Measurements from ENCODE around the gene ARL2BP.

Gene ARL2BP

GRCh38 chr16:57252148-57252721 is 7.2 kb downstream of the ARL2BP start:
- H3K36me3 ChIP-seq (ENCODE audit: control insufficient read depth in 2 of 2, insufficient read depth in 2 of 2, low read length in 2 of 2), result peaks cover 63 to 65% of the 10 kb centered on the region in 2 donors
- no peaks in the 10 kb centered on the region for H3K9me3 ChIP-seq (ENCODE audit: control insufficient read depth in 2 of 2, low read length in 2 of 2)
- no peaks in the 10 kb centered on the region for H3K4me1 ChIP-seq (ENCODE audit: control insufficient read depth in 2 of 2, insufficient read depth in 2 of 2, low read length in 2 of 2)
- no peaks in the 10 kb centered on the region for H3K27me3 ChIP-seq (ENCODE audit: control insufficient read depth in 2 of 2, insufficient read depth in 2 of 2, low read length in 2 of 2)
- no peak overlapping the region for H3K4me3 ChIP-seq (ENCODE audit: low read length in 2 of 2)
- H3K27ac ChIP-seq (ENCODE audit: low read depth in 2 of 2, low read length in 2 of 2), result no peak overlapping the region
- H3K9ac ChIP-seq (ENCODE audit: low read depth in 1 of 2, low read length in 2 of 2), result no peak overlapping the region

DNA sequence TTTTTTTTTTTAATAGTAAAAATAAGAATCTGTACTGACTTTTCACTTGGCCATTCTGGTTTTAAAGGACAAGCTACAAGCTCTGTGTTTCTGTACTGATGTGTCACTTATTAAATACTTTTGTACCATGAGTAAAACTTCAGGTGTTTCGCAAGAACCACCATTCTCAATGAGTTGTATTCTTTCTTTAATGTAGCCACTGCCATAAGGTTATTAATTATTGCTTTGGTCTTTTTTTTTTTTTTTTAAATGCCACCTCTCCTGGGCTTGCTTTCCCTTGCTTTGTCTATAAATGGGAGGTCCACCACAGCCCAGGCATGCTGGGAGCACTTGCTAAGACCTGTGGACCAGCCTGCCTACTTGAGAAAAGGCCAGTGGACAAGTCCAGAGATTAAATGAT is 8.4 kb downstream of the ARL2BP start:
- H3K4me3 ChIP-seq (ENCODE audit: low read length in 2 of 2), result no peak overlapping the region
- no peak overlapping the region for H3K27ac ChIP-seq (ENCODE audit: low read depth in 2 of 2, low read length in 2 of 2)
- H3K9me3 ChIP-seq (ENCODE audit: control insufficient read depth in 2 of 2, low read length in 2 of 2), result no peaks in the 10 kb centered on the region
- no peak overlapping the region for H3K9ac ChIP-seq (ENCODE audit: low read depth in 1 of 2, low read length in 2 of 2)
- no peaks in the 10 kb centered on the region for H3K4me1 ChIP-seq (ENCODE audit: control insufficient read depth in 2 of 2, insufficient read depth in 2 of 2, low read length in 2 of 2)
- H3K36me3 ChIP-seq (ENCODE audit: control insufficient read depth in 2 of 2, insufficient read depth in 2 of 2, low read length in 2 of 2), result peaks cover 56 to 58% of the 10 kb centered on the region in 2 donors
- no peaks in the 10 kb centered on the region for H3K27me3 ChIP-seq (ENCODE audit: control insufficient read depth in 2 of 2, insufficient read depth in 2 of 2, low read length in 2 of 2)

DNA sequence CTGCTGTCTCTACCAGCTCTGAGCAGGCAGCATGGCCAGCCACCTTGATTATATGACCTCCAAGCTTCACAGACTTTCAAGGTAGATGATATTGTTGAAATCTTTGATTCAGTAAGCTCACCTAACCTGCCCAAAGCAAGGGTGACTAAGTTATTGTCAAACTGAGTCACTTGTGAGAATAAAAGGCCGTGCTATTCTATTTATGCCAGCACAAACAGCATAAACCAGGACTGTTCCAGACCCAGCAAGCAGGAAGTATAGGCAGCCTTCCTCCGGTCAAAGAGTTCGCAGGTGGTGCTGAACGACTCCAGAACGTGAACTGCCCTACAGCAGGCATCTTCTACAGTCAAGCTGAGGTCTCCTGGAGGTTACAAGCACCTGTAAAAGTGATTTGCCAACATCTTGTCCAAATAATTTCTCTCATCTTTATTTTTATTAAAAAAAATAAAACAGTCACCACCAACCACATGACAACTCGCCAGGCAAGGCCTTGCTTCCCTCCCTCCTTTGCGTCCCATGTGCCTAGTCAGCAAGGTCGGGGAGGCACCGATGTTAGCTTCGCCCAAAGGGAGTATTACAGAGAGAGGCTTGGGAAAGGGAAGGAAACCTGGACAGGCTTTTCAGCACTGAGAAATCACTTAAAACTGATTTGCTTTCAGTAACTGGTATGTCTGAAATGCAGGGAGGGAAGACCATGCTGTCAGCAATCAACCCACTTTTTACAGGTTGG is 10.8 kb downstream of the ARL2BP start:
- no peaks in the 10 kb centered on the region for H3K9me3 ChIP-seq (ENCODE audit: control insufficient read depth in 2 of 2, low read length in 2 of 2)
- H3K36me3 ChIP-seq (ENCODE audit: control insufficient read depth in 2 of 2, insufficient read depth in 2 of 2, low read length in 2 of 2), result peaks cover 35 to 38% of the 10 kb centered on the region in 2 donors
- no peak overlapping the region for H3K9ac ChIP-seq (ENCODE audit: low read depth in 1 of 2, low read length in 2 of 2)
- H3K27me3 ChIP-seq (ENCODE audit: control insufficient read depth in 2 of 2, insufficient read depth in 2 of 2, low read length in 2 of 2), result no peaks in the 10 kb centered on the region
- H3K27ac ChIP-seq (ENCODE audit: low read depth in 2 of 2, low read length in 2 of 2), result no peak overlapping the region
- no peaks in the 10 kb centered on the region for H3K4me1 ChIP-seq (ENCODE audit: control insufficient read depth in 2 of 2, insufficient read depth in 2 of 2, low read length in 2 of 2)
- no peak overlapping the region for H3K4me3 ChIP-seq (ENCODE audit: low read length in 2 of 2)

- Histone ChIP-seq H3K9me3 (ENCODE audit: control insufficient read depth in 2 of 2, low read length in 2 of 2) (no peaks in the 10 kb centered on the region), H3K4me1 (ENCODE audit: control insufficient read depth in 2 of 2, insufficient read depth in 2 of 2, low read length in 2 of 2) (no peaks in the 10 kb centered on the region), H3K4me3 (ENCODE audit: low read length in 2 of 2) (no peak overlapping the region), H3K27ac (ENCODE audit: low read depth in 2 of 2, low read length in 2 of 2) (no peak overlapping the region), H3K27me3 (ENCODE audit: control insufficient read depth in 2 of 2, insufficient read depth in 2 of 2, low read length in 2 of 2) (no peaks in the 10 kb centered on the region), H3K36me3 (ENCODE audit: control insufficient read depth in 2 of 2, insufficient read depth in 2 of 2, low read length in 2 of 2) (peaks cover 26 to 31% of the 10 kb centered on the region in 2 donors), H3K9ac (ENCODE audit: low read depth in 1 of 2, low read length in 2 of 2) (no peak overlapping the region)
Measured at GRCh38 chr16:57256601-57257395, 11.7 kb downstream of the ARL2BP start.

DNA sequence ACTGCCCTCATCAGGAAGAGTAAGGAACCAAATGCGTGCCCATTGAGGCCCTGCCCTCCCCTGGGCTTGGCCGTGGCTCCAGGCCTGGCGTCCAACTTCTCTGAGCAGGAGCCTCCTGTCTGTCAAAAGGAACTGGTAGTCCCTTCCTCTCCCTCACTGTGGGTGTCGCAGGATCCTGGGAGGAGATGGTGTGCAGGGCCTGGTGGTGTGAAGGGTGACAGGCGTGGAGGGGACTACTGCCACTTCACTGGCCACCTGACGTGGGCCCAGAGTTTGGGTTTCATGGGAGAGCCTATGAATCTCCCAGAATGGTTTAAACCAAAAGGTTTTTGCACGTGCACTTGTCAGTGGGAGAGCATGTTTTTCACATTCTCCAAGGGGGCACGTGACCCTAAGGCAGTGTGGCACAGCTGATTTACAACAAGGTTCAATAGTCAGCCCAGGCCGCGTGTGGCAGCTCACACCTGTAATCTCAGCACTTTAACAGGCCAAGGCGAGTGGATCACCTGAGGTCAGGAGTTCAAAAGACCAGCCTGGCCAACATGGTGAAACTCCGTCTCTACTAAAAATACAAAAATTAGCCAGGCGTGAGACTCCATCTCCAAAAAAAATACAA is 12.5 kb downstream of the ARL2BP start:
- Histone ChIP-seq H3K36me3 (ENCODE audit: control insufficient read depth in 2 of 2, insufficient read depth in 2 of 2, low read length in 2 of 2) (peaks cover 18 to 24% of the 10 kb centered on the region in 2 donors), H3K4me3 (ENCODE audit: low read length in 2 of 2) (no peak overlapping the region), H3K4me1 (ENCODE audit: control insufficient read depth in 2 of 2, insufficient read depth in 2 of 2, low read length in 2 of 2) (no peaks in the 10 kb centered on the region), H3K27ac (ENCODE audit: low read depth in 2 of 2, low read length in 2 of 2) (no peak overlapping the region), H3K9ac (ENCODE audit: low read depth in 1 of 2, low read length in 2 of 2) (no peak overlapping the region), H3K27me3 (ENCODE audit: control insufficient read depth in 2 of 2, insufficient read depth in 2 of 2, low read length in 2 of 2) (no peaks in the 10 kb centered on the region), H3K9me3 (ENCODE audit: control insufficient read depth in 2 of 2, low read length in 2 of 2) (no peaks in the 10 kb centered on the region)

- Histone ChIP-seq H3K27ac (ENCODE audit: low read depth in 2 of 2, low read length in 2 of 2) (no peak overlapping the region), H3K4me3 (ENCODE audit: low read length in 2 of 2) (no peak overlapping the region), H3K36me3 (ENCODE audit: control insufficient read depth in 2 of 2, insufficient read depth in 2 of 2, low read length in 2 of 2) (peaks cover 12 to 19% of the 10 kb centered on the region in 2 donors), H3K9ac (ENCODE audit: low read depth in 1 of 2, low read length in 2 of 2) (no peak overlapping the region), H3K9me3 (ENCODE audit: control insufficient read depth in 2 of 2, low read length in 2 of 2) (no peaks in the 10 kb centered on the region), H3K27me3 (ENCODE audit: control insufficient read depth in 2 of 2, insufficient read depth in 2 of 2, low read length in 2 of 2) (no peaks in the 10 kb centered on the region), H3K4me1 (ENCODE audit: control insufficient read depth in 2 of 2, insufficient read depth in 2 of 2, low read length in 2 of 2) (no peaks in the 10 kb centered on the region)
Measured at GRCh38 chr16:57258226-57258909, 13.3 kb downstream of the ARL2BP start.

DNA sequence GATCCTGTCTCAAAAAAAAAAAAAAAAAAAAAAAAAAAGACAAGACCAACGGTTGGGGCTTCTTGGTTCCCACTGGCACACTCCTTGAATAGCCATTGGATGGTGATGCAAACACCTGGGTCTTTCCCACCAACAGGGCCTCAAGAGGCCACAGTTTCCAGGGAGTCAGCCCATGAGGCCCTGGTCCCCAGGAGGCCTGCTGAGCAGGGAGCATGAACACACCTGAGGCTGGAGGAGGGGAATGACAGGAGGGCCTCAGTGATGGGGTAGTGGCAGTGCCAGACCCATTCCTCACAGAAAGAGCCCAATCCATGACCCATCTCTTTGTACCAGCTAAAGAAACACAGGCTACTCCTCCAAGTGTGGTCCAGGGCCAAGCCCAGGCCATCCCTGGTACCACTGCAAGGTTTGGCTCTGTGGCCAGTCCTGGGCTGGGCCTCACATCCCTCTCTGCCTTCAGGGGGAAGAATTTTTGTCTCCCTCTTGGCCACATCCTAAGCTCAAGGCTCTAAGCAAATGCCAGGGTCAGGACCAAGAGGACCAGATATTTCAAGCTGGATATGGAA is 13.9 kb downstream of the ARL2BP start:
- no peak overlapping the region for H3K27ac ChIP-seq (ENCODE audit: low read depth in 2 of 2, low read length in 2 of 2)

DNA sequence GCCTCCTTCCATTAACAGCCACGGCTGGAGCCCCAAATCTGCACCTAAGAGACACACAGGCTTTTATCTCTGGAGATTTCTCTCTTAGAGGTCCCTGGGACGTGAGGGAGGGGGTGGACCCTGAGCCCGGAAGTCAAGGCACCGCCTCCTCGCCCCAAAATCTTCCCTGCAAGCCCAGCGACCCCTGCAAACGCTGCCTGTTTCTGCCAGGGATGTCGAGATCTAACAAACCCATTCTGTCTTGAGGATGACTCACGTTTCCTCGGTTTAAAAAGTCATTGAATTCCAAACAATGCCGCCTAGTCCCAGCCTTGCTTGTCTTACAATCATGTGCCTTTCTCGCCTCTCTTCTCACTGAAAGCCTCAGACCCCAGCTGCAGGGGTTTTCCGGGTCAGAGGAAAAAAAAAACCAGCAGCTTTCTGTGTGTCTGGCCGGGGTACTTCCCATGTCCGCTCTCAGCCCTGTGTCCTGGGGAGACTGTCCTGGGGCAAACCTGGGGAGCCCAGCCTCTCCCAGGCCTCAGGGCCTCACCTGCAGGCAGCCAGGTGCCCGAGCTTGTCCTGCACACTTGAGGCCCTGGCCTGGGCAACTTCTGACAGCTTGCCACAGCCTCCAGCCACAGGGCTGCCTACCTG is 15.4 kb downstream of the ARL2BP start:
- no peak overlapping the region for H3K4me3 ChIP-seq (ENCODE audit: low read length in 2 of 2)
- H3K9me3 ChIP-seq (ENCODE audit: control insufficient read depth in 2 of 2, low read length in 2 of 2), result no peaks in the 10 kb centered on the region
- peaks cover 9 to 16% of the 10 kb centered on the region in 2 donors for H3K36me3 ChIP-seq (ENCODE audit: control insufficient read depth in 2 of 2, insufficient read depth in 2 of 2, low read length in 2 of 2)
- H3K9ac ChIP-seq (ENCODE audit: low read depth in 1 of 2, low read length in 2 of 2), result no peak overlapping the region
- no peaks in the 10 kb centered on the region for H3K27me3 ChIP-seq (ENCODE audit: control insufficient read depth in 2 of 2, insufficient read depth in 2 of 2, low read length in 2 of 2)
- peak overlapping the region in 1 of 2 donors; percentile 23 for H3K27ac ChIP-seq (ENCODE audit: low read depth in 2 of 2, low read length in 2 of 2)
- H3K4me1 ChIP-seq (ENCODE audit: control insufficient read depth in 2 of 2, insufficient read depth in 2 of 2, low read length in 2 of 2), result peaks cover 6 to 15% of the 10 kb centered on the region in 2 donors

More for the DNA sequence above, 13.9 kb downstream of the ARL2BP start:
- Histone ChIP-seq H3K36me3 (ENCODE audit: control insufficient read depth in 2 of 2, insufficient read depth in 2 of 2, low read length in 2 of 2) (peaks cover 12 to 19% of the 10 kb centered on the region in 2 donors), H3K9me3 (ENCODE audit: control insufficient read depth in 2 of 2, low read length in 2 of 2) (no peaks in the 10 kb centered on the region), H3K27me3 (ENCODE audit: control insufficient read depth in 2 of 2, insufficient read depth in 2 of 2, low read length in 2 of 2) (no peaks in the 10 kb centered on the region), H3K4me1 (ENCODE audit: control insufficient read depth in 2 of 2, insufficient read depth in 2 of 2, low read length in 2 of 2) (peaks cover 0 to under 1% of the 10 kb centered on the region in 2 donors), H3K4me3 (ENCODE audit: low read length in 2 of 2) (no peak overlapping the region), H3K9ac (ENCODE audit: low read depth in 1 of 2, low read length in 2 of 2) (no peak overlapping the region)

- Histone ChIP-seq H3K27me3 (ENCODE audit: control insufficient read depth in 2 of 2, insufficient read depth in 2 of 2, low read length in 2 of 2) (no peaks in the 10 kb centered on the region), H3K9ac (ENCODE audit: low read depth in 1 of 2, low read length in 2 of 2) (no peak overlapping the region), H3K4me3 (ENCODE audit: low read length in 2 of 2) (no peak overlapping the region), H3K36me3 (ENCODE audit: control insufficient read depth in 2 of 2, insufficient read depth in 2 of 2, low read length in 2 of 2) (peaks cover 3 to 4% of the 10 kb centered on the region in 2 donors), H3K27ac (ENCODE audit: low read depth in 2 of 2, low read length in 2 of 2) (no peak overlapping the region), H3K9me3 (ENCODE audit: control insufficient read depth in 2 of 2, low read length in 2 of 2) (no peaks in the 10 kb centered on the region), H3K4me1 (ENCODE audit: control insufficient read depth in 2 of 2, insufficient read depth in 2 of 2, low read length in 2 of 2) (peaks cover 13 to 27% of the 10 kb centered on the region in 2 donors)
Measured at GRCh38 chr16:57261806-57262205, 16.7 kb downstream of the ARL2BP start.
